H9 (cell line): ENCODE measurements around the gene ARHGAP15. TPM values are rescaled to one million over a fixed set of nuclear protein-coding genes. Genes with fewer than 3 reads are reported as not detected.

Source experiments
- DNase-seq: peaks from one replicate; pipeline ENCODE4 v3.0.0-alpha.2; 2017
- H2AFZ ChIP-seq: one replicate; pipeline ENCODE4 v1.6.1; 2013; ENCODE audit warnings: mild to moderate bottlenecking, low read length, control low read depth, moderate library complexity
- H2AK5ac ChIP-seq: 2 replicates; pipeline ENCODE4 v1.6.1; 2013; ENCODE audit warnings: low read length, control low read depth, mixed read lengths; ENCODE audit not compliant: insufficient read length
- H2BK120ac ChIP-seq: one replicate; pipeline ENCODE4 v1.6.1; 2013; ENCODE audit warnings: low read depth, mild to moderate bottlenecking, low read length, control low read depth, inconsistent platforms; ENCODE audit not compliant: poor library complexity, severe bottlenecking
- H2BK12ac ChIP-seq: 2 replicates; pipeline ENCODE4 v1.6.1; 2013; ENCODE audit warnings: low read length, control low read depth, mixed read lengths, low read depth; ENCODE audit not compliant: insufficient read length
- H2BK15ac ChIP-seq: 2 replicates; pipeline ENCODE4 v1.6.1; 2013; ENCODE audit warnings: low read depth, low read length, control low read depth
- H2BK20ac ChIP-seq: one replicate; pipeline ENCODE4 v1.6.1; 2013; ENCODE audit warnings: low read depth, mild to moderate bottlenecking, low read length, control low read depth, inconsistent platforms; ENCODE audit not compliant: poor library complexity, severe bottlenecking
- H2BK5ac ChIP-seq: 2 replicates; pipeline ENCODE4 v1.6.1; 2013; ENCODE audit warnings: low read length, control low read depth, mixed read lengths; ENCODE audit not compliant: insufficient read length
- H3K14ac ChIP-seq: 2 replicates; pipeline ENCODE4 v1.6.1; 2013; ENCODE audit warnings: low read length, control low read depth; ENCODE audit not compliant: insufficient read depth
- H3K18ac ChIP-seq: 2 replicates; pipeline ENCODE4 v1.6.1; 2013; ENCODE audit warnings: low read depth, mild to moderate bottlenecking, mixed read lengths, low read length, control low read depth; ENCODE audit not compliant: insufficient read length
- H3K23ac ChIP-seq: 2 replicates; pipeline ENCODE4 v1.6.1; 2013; ENCODE audit warnings: low read length, control low read depth, mixed read lengths, low read depth; ENCODE audit not compliant: insufficient read length
- H3K23me2 ChIP-seq: 2 replicates; pipeline ENCODE4 v1.6.1; 2013; ENCODE audit warnings: low read depth, mild to moderate bottlenecking, mixed read lengths, low read length, control low read depth; ENCODE audit not compliant: insufficient read length, poor library complexity, severe bottlenecking
- H3K27ac ChIP-seq: 2 replicates; pipeline ENCODE4 v1.5.1; 2013; ENCODE audit warnings: low read length, control low read depth, mixed read lengths, low read depth; ENCODE audit not compliant: insufficient read length
- H3K27me3 ChIP-seq: 2 replicates; pipeline ENCODE4 v1.6.1; 2013; ENCODE audit warnings: low read length, control low read depth, inconsistent platforms; ENCODE audit not compliant: insufficient read depth
- H3K4ac ChIP-seq: 2 replicates; pipeline ENCODE4 v1.6.1; 2013; ENCODE audit warnings: low read depth, mild to moderate bottlenecking, control low read depth, inconsistent platforms, low read length, moderate library complexity
- H3K4me1 ChIP-seq: 2 replicates; pipeline ENCODE4 v1.6.1; 2013; ENCODE audit warnings: low read length, control low read depth, inconsistent platforms; ENCODE audit not compliant: insufficient read depth
- H3K4me2 ChIP-seq: 2 replicates; pipeline ENCODE4 v1.6.1; 2013; ENCODE audit warnings: low read length, control low read depth, mixed read lengths; ENCODE audit not compliant: insufficient read length, insufficient read depth
- H3K56ac ChIP-seq: 2 replicates; pipeline ENCODE4 v1.6.1; 2013; ENCODE audit warnings: low read depth, mild to moderate bottlenecking, mixed read lengths, low read length, control low read depth; ENCODE audit not compliant: insufficient read length
- H3K79me1 ChIP-seq: 2 replicates; pipeline ENCODE4 v1.6.1; 2013; ENCODE audit warnings: low read depth, mild to moderate bottlenecking, moderate library complexity, low read length, control low read depth, inconsistent platforms; ENCODE audit not compliant: insufficient read depth, poor library complexity, severe bottlenecking
- H3K79me2 ChIP-seq: 2 replicates; pipeline ENCODE4 v1.6.1; 2013; ENCODE audit warnings: low read length, control low read depth, inconsistent platforms; ENCODE audit not compliant: insufficient read depth
- H3K9ac ChIP-seq: 2 replicates; pipeline ENCODE4 v1.6.1; 2013; ENCODE audit warnings: low read length, control low read depth, mixed read lengths; ENCODE audit not compliant: insufficient read length; ENCODE audit errors: extremely low read depth
- H3K9me3 ChIP-seq: one replicate; pipeline ENCODE4 v1.6.1; 2013; ENCODE audit warnings: low read depth, low read length, inconsistent platforms; ENCODE audit not compliant: control insufficient read depth
- H3T11ph ChIP-seq: one replicate; pipeline ENCODE4 v1.6.1; 2013; ENCODE audit warnings: mild to moderate bottlenecking, low read length, control low read depth, inconsistent platforms
- H4K20me1 ChIP-seq: one replicate; pipeline ENCODE4 v1.6.1; 2013; ENCODE audit not compliant: control insufficient read depth, insufficient read length, insufficient read depth
- H4K5ac ChIP-seq: 2 replicates; pipeline ENCODE4 v1.6.1; 2013; ENCODE audit warnings: low read depth, mild to moderate bottlenecking, mixed read lengths, low read length, control low read depth; ENCODE audit not compliant: insufficient read length
- H4K8ac ChIP-seq: replicated peaks from 2 replicates; pipeline ENCODE4 v1.6.1; 2013; ENCODE audit warnings: low read length, control low read depth, mixed read lengths, low read depth; ENCODE audit not compliant: insufficient read length
- H4K91ac ChIP-seq: 2 replicates; pipeline ENCODE4 v1.6.1; 2013; ENCODE audit warnings: low read depth, mild to moderate bottlenecking, moderate library complexity, mixed read lengths, low read length, control low read depth; ENCODE audit not compliant: insufficient read length
- H3K27ac Mint-ChIP-seq, 3 experiments: 2 replicates in 2 of 3; 3 replicates in 1 of 3; pipeline ENCODE4 v1.8.0; 2020 to 2021; ENCODE audit warnings: mixed read lengths in 3 of 3, mild to moderate bottlenecking in 1 of 3, moderate library complexity in 1 of 3
- H3K27me3 Mint-ChIP-seq: 2 replicates; pipeline ENCODE4 v1.8.0; 2021; ENCODE audit warnings: low read depth, mild to moderate bottlenecking, moderate library complexity, mixed read lengths
- H3K36me3 Mint-ChIP-seq, 3 experiments: 2 replicates in 2 of 3; 3 replicates in 1 of 3; pipeline ENCODE4 v1.8.0; 2020 to 2021; ENCODE audit warnings: low read depth in 3 of 3, mixed read lengths in 3 of 3; ENCODE audit not compliant: insufficient read depth in 1 of 3
- H3K4me1 Mint-ChIP-seq, 2 experiments: 2 replicates each; pipeline ENCODE4 v1.8.0; 2020; ENCODE audit warnings: mixed read lengths in 2 of 2
- H3K4me3 Mint-ChIP-seq, 2 experiments: 2 replicates in 1 of 2; 3 replicates in 1 of 2; pipeline ENCODE4 v1.8.0; 2020 to 2021; ENCODE audit warnings: mild to moderate bottlenecking in 2 of 2, mixed read lengths in 2 of 2, moderate library complexity in 1 of 2
- H3K9me3 Mint-ChIP-seq, 2 experiments: 2 replicates in 1 of 2; 3 replicates in 1 of 2; pipeline ENCODE4 v1.8.0; 2020; ENCODE audit warnings: mild to moderate bottlenecking in 2 of 2, mixed read lengths in 2 of 2, moderate library complexity in 1 of 2
- WGBS: extraction: QIAGEN DNeasy Blood & Tissue Kit; methylation state at CpG from one replicate; pipeline ENCODE4 v1.1.7; 2013; ENCODE audit warnings: missing lambda C conversion rate, low lambda C conversion rate, mixed read lengths; ENCODE audit not compliant: insufficient read length; ENCODE audit errors: extremely low coverage; 5-methylcytosine and 5-hydroxymethylcytosine counted together
- total RNA-seq: library from RNA; stranded (reverse); gene quantifications from 2 replicates; pipeline ENCODE4 v1.2.1, GENCODE V29; 2021
- TF ChIP-seq, protein P1 (sequence below): fragments of 200-600 bp; sonication (generic); conservative IDR thresholded peaks from 3 replicates; pipeline ENCODE4 v1.8.0; 2021; ENCODE audit warnings: antibody characterized with exemption, mild to moderate bottlenecking

The ARHGAP15 gene
- total RNA-seq, 1 experiment from 2014 or later, result not detected

DNA sequence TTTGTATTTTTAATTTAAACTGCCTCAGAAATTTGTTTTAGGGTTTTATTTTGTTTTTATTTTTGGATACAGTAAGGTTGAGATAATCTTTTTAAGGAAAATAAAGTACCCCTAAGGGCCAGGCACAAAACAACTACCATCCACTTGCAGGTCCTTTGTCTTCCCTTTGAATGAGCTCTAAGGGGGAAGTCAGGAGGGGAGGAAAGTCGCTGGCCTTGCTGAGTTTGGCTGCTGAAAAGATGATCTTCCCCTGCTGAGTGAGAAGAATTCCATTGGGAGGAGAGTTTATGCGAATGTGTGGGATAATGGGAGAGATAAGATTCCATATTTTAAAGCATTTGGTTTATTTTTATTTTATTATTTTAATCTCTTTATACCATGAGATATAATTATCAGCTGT lies 100.7 kb downstream of the ARHGAP15 start:
- H3K27me3 ChIP-seq, result no peaks in the 10 kb centered on the region
- no peak overlapping the region for H4K8ac ChIP-seq
- H3K23ac ChIP-seq, result no peak overlapping the region
- H3K9ac ChIP-seq, result no peak overlapping the region
- no peak overlapping the region for H4K91ac ChIP-seq
- WGBS, result no CpG with 5 or more reads among the region's 2 CpGs
- no peak overlapping the region for H3T11ph ChIP-seq
- peak; percentile 43 for DNase-seq
- Mint-ChIP-seq H3K4me1 (peaks cover 23 to 28% of the 10 kb centered on the region in 2 experiments), H3K9me3 (peaks cover 9 to 10% of the 10 kb centered on the region in 2 experiments), H3K27ac (peak overlapping the region; percentile 6 to 86 (median 49); a peak in 3 of 7 replicates), H3K36me3 (peaks cover 0 to 33% (median 3%) of the 10 kb centered on the region in 3 experiments; a peak in 3 of 7 replicates), H3K4me3 (no peak overlapping the region), H3K27me3 (peaks cover 2% of the 10 kb centered on the region; the same call in 1 of the 2 replicates)
- H2BK5ac ChIP-seq, result no peak overlapping the region
- H3K14ac ChIP-seq, result no peak overlapping the region
- no peaks in the 10 kb centered on the region for H3K9me3 ChIP-seq
- no peaks in the 10 kb centered on the region for H3K79me1 ChIP-seq
- H3K4me1 ChIP-seq, result peaks cover 6% of the 10 kb centered on the region; the same call in 1 of the 2 replicates
- TF ChIP-seq, protein P1, sequence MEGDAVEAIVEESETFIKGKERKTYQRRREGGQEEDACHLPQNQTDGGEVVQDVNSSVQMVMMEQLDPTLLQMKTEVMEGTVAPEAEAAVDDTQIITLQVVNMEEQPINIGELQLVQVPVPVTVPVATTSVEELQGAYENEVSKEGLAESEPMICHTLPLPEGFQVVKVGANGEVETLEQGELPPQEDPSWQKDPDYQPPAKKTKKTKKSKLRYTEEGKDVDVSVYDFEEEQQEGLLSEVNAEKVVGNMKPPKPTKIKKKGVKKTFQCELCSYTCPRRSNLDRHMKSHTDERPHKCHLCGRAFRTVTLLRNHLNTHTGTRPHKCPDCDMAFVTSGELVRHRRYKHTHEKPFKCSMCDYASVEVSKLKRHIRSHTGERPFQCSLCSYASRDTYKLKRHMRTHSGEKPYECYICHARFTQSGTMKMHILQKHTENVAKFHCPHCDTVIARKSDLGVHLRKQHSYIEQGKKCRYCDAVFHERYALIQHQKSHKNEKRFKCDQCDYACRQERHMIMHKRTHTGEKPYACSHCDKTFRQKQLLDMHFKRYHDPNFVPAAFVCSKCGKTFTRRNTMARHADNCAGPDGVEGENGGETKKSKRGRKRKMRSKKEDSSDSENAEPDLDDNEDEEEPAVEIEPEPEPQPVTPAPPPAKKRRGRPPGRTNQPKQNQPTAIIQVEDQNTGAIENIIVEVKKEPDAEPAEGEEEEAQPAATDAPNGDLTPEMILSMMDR, result no peak
- no peak overlapping the region for H3K18ac ChIP-seq
- no peak overlapping the region for H2BK20ac ChIP-seq
- no peaks in the 10 kb centered on the region for H3K23me2 ChIP-seq
- H4K20me1 ChIP-seq, result no peaks in the 10 kb centered on the region
- H2BK12ac ChIP-seq, result no peak overlapping the region
- H2AK5ac ChIP-seq, result no peak overlapping the region
- no peak overlapping the region for H3K27ac ChIP-seq
- H2BK15ac ChIP-seq, result no peak overlapping the region
- H3K79me2 ChIP-seq, result no peaks in the 10 kb centered on the region
- no peak overlapping the region for H2AFZ ChIP-seq
- H3K4ac ChIP-seq, result no peak overlapping the region
- no peak overlapping the region for H4K5ac ChIP-seq
- no peak overlapping the region for H2BK120ac ChIP-seq
- no peak overlapping the region for H3K56ac ChIP-seq
- H3K4me2 ChIP-seq, result no peak overlapping the region
